Measurements from ENCODE around the gene DNAJC4. TPM values are rescaled to one million over a fixed set of nuclear protein-coding genes. Genes with fewer than 3 reads are reported as not detected.
A peak's percentile ranks its signal among the peaks of the same experiment; 100 is the strongest.

Gene DNAJC4
- total RNA-seq, 1 donor: 9.8 TPM

- H3K36me3 ChIP-seq (ENCODE audit: insufficient read depth, low read length): no peaks in the 10 kb centered on the region
- peak; percentile 48 for DNase-seq (ENCODE audit: insufficient read length, low spot score, missing footprints)
- no peaks in the 10 kb centered on the region for H3K27me3 ChIP-seq (ENCODE audit: insufficient read depth, low read length)
- no peak overlapping the region for H3K4me2 ChIP-seq (ENCODE audit: insufficient read depth, low read length)
- H3K9me3 ChIP-seq (ENCODE audit: low read depth, low read length): no peaks in the 10 kb centered on the region
- H4K20me1 ChIP-seq (ENCODE audit: insufficient read depth, low read length): no peaks in the 10 kb centered on the region
- no peak overlapping the region for H3K4me3 ChIP-seq (ENCODE audit: insufficient read depth, low read length)
- peaks cover 6% of the 10 kb centered on the region for H3K4me1 ChIP-seq (ENCODE audit: insufficient read depth, low read length)
- no peaks in the 10 kb centered on the region for H3K79me2 ChIP-seq (ENCODE audit: insufficient read depth, low read length)
- H3K27ac ChIP-seq (ENCODE audit: low read depth, low read length): no peak overlapping the region
- H2AFZ ChIP-seq (ENCODE audit: low read length): no peak overlapping the region
- no peak for TF ChIP-seq CTCF (IDR thresholded peaks at IDR 0.05; ENCODE audit: extremely low read depth, low read depth, low read length)
Observed at GRCh38 chr11:64211181-64211872, 19.0 kb upstream of the DNAJC4 start.

GRCh38 chr11:64216879-64217278 lies 13.5 kb upstream of the DNAJC4 start:
- Histone ChIP-seq H3K9me3 (ENCODE audit: low read depth, low read length) (no peaks in the 10 kb centered on the region), H3K4me3 (ENCODE audit: insufficient read depth, low read length) (no peak overlapping the region)
- peak; percentile 29 for DNase-seq (ENCODE audit: insufficient read length, low spot score, missing footprints)

GRCh38 chr11:64218628-64219353 lies 11.6 kb upstream of the DNAJC4 start:
- no peak for TF ChIP-seq CTCF (IDR thresholded peaks at IDR 0.05; ENCODE audit: extremely low read depth, low read depth, low read length)

More at GRCh38 chr11:64216879-64217278, 13.5 kb upstream of the DNAJC4 start:
- Histone ChIP-seq H3K4me1 (ENCODE audit: insufficient read depth, low read length) (no peaks in the 10 kb centered on the region), H3K36me3 (ENCODE audit: insufficient read depth, low read length) (no peaks in the 10 kb centered on the region), H3K4me2 (ENCODE audit: insufficient read depth, low read length) (no peak overlapping the region), H4K20me1 (ENCODE audit: insufficient read depth, low read length) (no peaks in the 10 kb centered on the region), H3K27me3 (ENCODE audit: insufficient read depth, low read length) (no peaks in the 10 kb centered on the region), H3K79me2 (ENCODE audit: insufficient read depth, low read length) (no peaks in the 10 kb centered on the region), H2AFZ (ENCODE audit: low read length) (no peak overlapping the region), H3K27ac (ENCODE audit: low read depth, low read length) (no peak overlapping the region)
- no peak for TF ChIP-seq CTCF (IDR thresholded peaks at IDR 0.05; ENCODE audit: extremely low read depth, low read depth, low read length)

GRCh38 chr11:64219354-64219684 lies 11.0 kb upstream of the DNAJC4 start:
- DNase-seq (ENCODE audit: insufficient read length, low spot score, missing footprints): peak; percentile 18
- Histone ChIP-seq H3K36me3 (ENCODE audit: insufficient read depth, low read length) (peaks cover 5% of the 10 kb centered on the region), H3K4me2 (ENCODE audit: insufficient read depth, low read length) (no peak overlapping the region), H4K20me1 (ENCODE audit: insufficient read depth, low read length) (no peaks in the 10 kb centered on the region), H3K9me3 (ENCODE audit: low read depth, low read length) (no peaks in the 10 kb centered on the region), H3K79me2 (ENCODE audit: insufficient read depth, low read length) (no peaks in the 10 kb centered on the region), H3K27ac (ENCODE audit: low read depth, low read length) (no peak overlapping the region), H2AFZ (ENCODE audit: low read length) (no peak overlapping the region), H3K4me1 (ENCODE audit: insufficient read depth, low read length) (no peaks in the 10 kb centered on the region), H3K27me3 (ENCODE audit: insufficient read depth, low read length) (no peaks in the 10 kb centered on the region), H3K4me3 (ENCODE audit: insufficient read depth, low read length) (no peak overlapping the region)
- TF ChIP-seq CTCF (IDR thresholded peaks at IDR 0.05; ENCODE audit: extremely low read depth, low read depth, low read length): no peak

More at GRCh38 chr11:64218628-64219353, 11.6 kb upstream of the DNAJC4 start:
- no peak overlapping the region for H3K4me2 ChIP-seq (ENCODE audit: insufficient read depth, low read length)
- no peaks in the 10 kb centered on the region for H3K27me3 ChIP-seq (ENCODE audit: insufficient read depth, low read length)
- H3K4me1 ChIP-seq (ENCODE audit: insufficient read depth, low read length): no peaks in the 10 kb centered on the region
- H3K9me3 ChIP-seq (ENCODE audit: low read depth, low read length): no peaks in the 10 kb centered on the region
- peaks cover 5% of the 10 kb centered on the region for H3K36me3 ChIP-seq (ENCODE audit: insufficient read depth, low read length)
- H4K20me1 ChIP-seq (ENCODE audit: insufficient read depth, low read length): no peaks in the 10 kb centered on the region
- H2AFZ ChIP-seq (ENCODE audit: low read length): no peak overlapping the region
- H3K27ac ChIP-seq (ENCODE audit: low read depth, low read length): no peak overlapping the region
- no peak overlapping the region for H3K4me3 ChIP-seq (ENCODE audit: insufficient read depth, low read length)
- H3K79me2 ChIP-seq (ENCODE audit: insufficient read depth, low read length): no peaks in the 10 kb centered on the region
- DNase-seq (ENCODE audit: insufficient read length, low spot score, missing footprints): no peak
